GM12875 (cell line): ENCODE data around the gene EIF4A2.

Source experiments
- H3K4me3 ChIP-seq: one replicate; pipeline ENCODE4 v1.5.1; 2011; ENCODE audit warnings: low read depth, low read length, control low read depth
- CTCF ChIP-seq: IDR thresholded peaks from 2 replicates; pipeline ENCODE4 v1.5.1; 2011; ENCODE audit warnings: low read depth, mild to moderate bottlenecking, control low read depth, inconsistent platforms, low read length, moderate library complexity, borderline replicate concordance; ENCODE audit not compliant: insufficient read depth

The EIF4A2 gene

GRCh38 chr3:186823386-186823785 lies 40.0 kb downstream of the EIF4A2 start:
- no peak overlapping the region for H3K4me3 ChIP-seq
- no peak for TF ChIP-seq CTCF

- TF ChIP-seq CTCF = no peak
Measured at GRCh38 chr3:186824430-186825139, 41.2 kb downstream of the EIF4A2 start.

GRCh38 chr3:186825294-186825821 lies 42.0 kb downstream of the EIF4A2 start:
- H3K4me3 ChIP-seq = no peak overlapping the region

More at GRCh38 chr3:186824430-186825139, 41.2 kb downstream of the EIF4A2 start:
- H3K4me3 ChIP-seq = no peak overlapping the region

GRCh38 chr3:186825872-186826409 lies 42.6 kb downstream of the EIF4A2 start:
- no peak for TF ChIP-seq CTCF
- H3K4me3 ChIP-seq = no peak overlapping the region

More at GRCh38 chr3:186825294-186825821, 42.0 kb downstream of the EIF4A2 start:
- no peak for TF ChIP-seq CTCF

GRCh38 chr3:186826410-186826975 lies 43.1 kb downstream of the EIF4A2 start:
- no peak overlapping the region for H3K4me3 ChIP-seq
- no peak for TF ChIP-seq CTCF

- TF ChIP-seq CTCF = no peak
- peak overlapping the region; percentile 64 for H3K4me3 ChIP-seq
Measured at GRCh38 chr3:186826976-186827857, 43.8 kb downstream of the EIF4A2 start.
